ENCODE measurements around the gene RRAS2. TPM values are rescaled to one million over a fixed set of nuclear protein-coding genes. Genes with fewer than 3 reads are reported as not detected.

The RRAS2 gene
- total RNA-seq, 1 donor from 2014 or later = 150 TPM

DNA sequence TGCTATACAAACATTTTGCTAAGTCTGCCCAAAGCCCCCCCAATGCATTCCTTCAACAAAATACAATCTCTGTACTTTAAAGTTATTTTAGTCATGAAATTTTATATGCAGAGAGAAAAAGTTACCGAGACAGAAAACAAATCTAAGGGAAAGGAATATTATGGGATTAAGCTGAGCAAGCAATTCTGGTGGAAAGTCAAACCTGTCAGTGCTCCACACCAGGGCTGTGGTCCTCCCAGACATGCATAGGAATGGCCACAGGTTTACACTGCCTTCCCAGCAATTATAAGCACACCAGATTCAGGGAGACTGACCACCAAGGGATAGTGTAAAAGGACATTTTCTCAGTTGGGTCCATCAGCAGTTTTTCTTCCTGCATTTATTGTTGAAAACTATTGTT, 92.4 kb downstream of the RRAS2 start:
- Histone ChIP-seq H2AFZ (ENCODE audit: low read depth, low read length) (no peak overlapping the region), H3K9ac (ENCODE audit: low read length) (no peak overlapping the region), H3K4me3 (ENCODE audit: insufficient read depth, low read depth, low read length) (no peak overlapping the region), H3K27ac (ENCODE audit: low read depth, low read length) (no peak overlapping the region), H3K9me3 (ENCODE audit: insufficient read depth, low read depth, low read length) (no peaks in the 10 kb centered on the region), H3K27me3 (ENCODE audit: insufficient read depth, low read length) (no peaks in the 10 kb centered on the region), H4K20me1 (ENCODE audit: insufficient read depth, low read length) (no peaks in the 10 kb centered on the region), H3K79me2 (ENCODE audit: insufficient read depth, low read length) (no peaks in the 10 kb centered on the region), H3K4me2 (ENCODE audit: low read length) (no peak overlapping the region), H3K4me1 (ENCODE audit: insufficient read depth, low read length) (no peaks in the 10 kb centered on the region), H3K36me3 (ENCODE audit: insufficient read depth, low read length) (no peaks in the 10 kb centered on the region)
- Mint-ChIP-seq H3K36me3 (ENCODE audit: low read depth, unreplicated experiment) (peaks cover 34% of the 10 kb centered on the region), H3K4me3 (ENCODE audit: unreplicated experiment) (no peak overlapping the region), H3K27me3 (ENCODE audit: low read depth, unreplicated experiment) (no peaks in the 10 kb centered on the region), H3K9me3 (ENCODE audit: unreplicated experiment) (peaks cover 4% of the 10 kb centered on the region), H3K27ac (ENCODE audit: unreplicated experiment) (no peak overlapping the region), H3K4me1 (ENCODE audit: low read depth, unreplicated experiment) (no peaks in the 10 kb centered on the region)
- DNase-seq (ENCODE audit: low read depth) (no peak), FAIRE-seq (no peak)
- no peak for TF ChIP-seq EZH2 (IDR thresholded peaks at IDR 0.05; ENCODE audit: insufficient read depth, low read length)
- TF ChIP-seq, protein P1, sequence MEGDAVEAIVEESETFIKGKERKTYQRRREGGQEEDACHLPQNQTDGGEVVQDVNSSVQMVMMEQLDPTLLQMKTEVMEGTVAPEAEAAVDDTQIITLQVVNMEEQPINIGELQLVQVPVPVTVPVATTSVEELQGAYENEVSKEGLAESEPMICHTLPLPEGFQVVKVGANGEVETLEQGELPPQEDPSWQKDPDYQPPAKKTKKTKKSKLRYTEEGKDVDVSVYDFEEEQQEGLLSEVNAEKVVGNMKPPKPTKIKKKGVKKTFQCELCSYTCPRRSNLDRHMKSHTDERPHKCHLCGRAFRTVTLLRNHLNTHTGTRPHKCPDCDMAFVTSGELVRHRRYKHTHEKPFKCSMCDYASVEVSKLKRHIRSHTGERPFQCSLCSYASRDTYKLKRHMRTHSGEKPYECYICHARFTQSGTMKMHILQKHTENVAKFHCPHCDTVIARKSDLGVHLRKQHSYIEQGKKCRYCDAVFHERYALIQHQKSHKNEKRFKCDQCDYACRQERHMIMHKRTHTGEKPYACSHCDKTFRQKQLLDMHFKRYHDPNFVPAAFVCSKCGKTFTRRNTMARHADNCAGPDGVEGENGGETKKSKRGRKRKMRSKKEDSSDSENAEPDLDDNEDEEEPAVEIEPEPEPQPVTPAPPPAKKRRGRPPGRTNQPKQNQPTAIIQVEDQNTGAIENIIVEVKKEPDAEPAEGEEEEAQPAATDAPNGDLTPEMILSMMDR (IDR thresholded peaks at IDR 0.05; ENCODE audit: insufficient read depth, low read depth, low read length) = no peak

DNA sequence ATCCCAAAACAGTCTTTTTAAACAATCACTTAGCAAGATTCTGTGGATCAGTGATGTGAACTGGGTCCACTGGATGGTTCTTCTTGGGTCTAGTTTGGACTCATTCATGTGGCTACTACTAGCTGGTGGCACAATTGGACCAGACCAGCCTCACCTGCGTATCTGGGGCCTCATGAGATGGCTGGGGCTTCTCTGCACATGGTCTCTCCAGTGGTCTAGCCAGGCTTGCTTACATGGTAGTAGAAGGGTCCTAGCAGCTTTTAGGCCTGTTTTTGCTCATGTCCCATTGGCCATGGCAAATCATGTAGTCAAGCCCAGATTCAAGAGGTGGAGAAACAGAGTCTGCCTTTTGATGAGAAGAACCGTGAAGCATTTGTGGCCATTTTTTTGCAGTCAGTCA, 94.0 kb downstream of the RRAS2 start:
- Histone ChIP-seq H3K27me3 (ENCODE audit: insufficient read depth, low read length) (no peaks in the 10 kb centered on the region), H3K36me3 (ENCODE audit: insufficient read depth, low read length) (no peaks in the 10 kb centered on the region), H3K4me1 (ENCODE audit: insufficient read depth, low read length) (no peaks in the 10 kb centered on the region), H3K9ac (ENCODE audit: low read length) (no peak overlapping the region), H4K20me1 (ENCODE audit: insufficient read depth, low read length) (no peaks in the 10 kb centered on the region), H3K4me2 (ENCODE audit: low read length) (no peak overlapping the region), H3K4me3 (ENCODE audit: insufficient read depth, low read depth, low read length) (no peak overlapping the region), H2AFZ (ENCODE audit: low read depth, low read length) (no peak overlapping the region), H3K27ac (ENCODE audit: low read depth, low read length) (no peak overlapping the region), H3K79me2 (ENCODE audit: insufficient read depth, low read length) (no peaks in the 10 kb centered on the region), H3K9me3 (ENCODE audit: insufficient read depth, low read depth, low read length) (no peaks in the 10 kb centered on the region)
- no peak for TF ChIP-seq EZH2 (IDR thresholded peaks at IDR 0.05; ENCODE audit: insufficient read depth, low read length)
- TF ChIP-seq, protein P1 (IDR thresholded peaks at IDR 0.05; ENCODE audit: insufficient read depth, low read depth, low read length) = no peak
- H3K27ac Mint-ChIP-seq (ENCODE audit: unreplicated experiment) = no peak overlapping the region
- H3K27me3 Mint-ChIP-seq (ENCODE audit: low read depth, unreplicated experiment) = no peaks in the 10 kb centered on the region
- peaks cover 2% of the 10 kb centered on the region for H3K9me3 Mint-ChIP-seq (ENCODE audit: unreplicated experiment)
- H3K4me3 Mint-ChIP-seq (ENCODE audit: unreplicated experiment) = no peak overlapping the region
- H3K4me1 Mint-ChIP-seq (ENCODE audit: low read depth, unreplicated experiment) = peaks cover 3% of the 10 kb centered on the region
- peaks cover 33% of the 10 kb centered on the region for H3K36me3 Mint-ChIP-seq (ENCODE audit: low read depth, unreplicated experiment)
- DNase-seq (ENCODE audit: low read depth) (no peak), FAIRE-seq (no peak)

DNA sequence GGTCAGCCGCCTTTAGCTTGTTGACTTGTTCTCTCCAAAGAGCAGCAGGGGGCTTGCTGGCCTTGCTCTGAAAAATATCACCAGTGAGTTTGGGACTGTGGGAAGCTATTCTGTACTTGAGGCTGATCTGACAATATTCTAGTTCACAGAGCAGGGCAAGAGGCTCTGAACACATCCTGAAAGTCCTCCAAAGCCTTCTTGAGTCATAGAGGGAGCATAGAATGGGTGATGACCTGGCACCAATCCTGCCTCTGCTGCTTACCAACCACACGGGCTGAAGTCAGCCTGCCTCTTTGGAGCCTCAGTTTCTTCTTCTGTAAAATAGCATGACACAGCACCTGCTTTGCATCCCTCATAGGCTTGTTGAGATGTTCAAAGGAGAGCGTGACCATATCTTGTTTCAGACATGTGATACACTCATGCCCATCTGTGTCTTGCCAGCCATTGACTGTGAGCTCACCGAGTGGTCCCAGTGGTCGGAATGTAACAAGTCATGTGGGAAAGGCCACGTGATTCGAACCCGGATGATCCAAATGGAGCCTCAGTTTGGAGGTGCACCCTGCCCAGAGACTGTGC, 96.6 kb downstream of the RRAS2 start:
- no peak for FAIRE-seq
- peaks cover 24% of the 10 kb centered on the region for H3K36me3 Mint-ChIP-seq (ENCODE audit: low read depth, unreplicated experiment)
- no peak for DNase-seq (ENCODE audit: low read depth)
- H3K4me2 ChIP-seq (ENCODE audit: low read length) = no peak overlapping the region
- peaks cover 2% of the 10 kb centered on the region for H3K9me3 Mint-ChIP-seq (ENCODE audit: unreplicated experiment)
- no peak overlapping the region for H3K27ac Mint-ChIP-seq (ENCODE audit: unreplicated experiment)
- TF ChIP-seq, protein P1 (IDR thresholded peaks at IDR 0.05; ENCODE audit: insufficient read depth, low read depth, low read length) = no peak
- no peak for TF ChIP-seq EZH2 (IDR thresholded peaks at IDR 0.05; ENCODE audit: insufficient read depth, low read length)
- H3K27me3 Mint-ChIP-seq (ENCODE audit: low read depth, unreplicated experiment) = no peaks in the 10 kb centered on the region
- H3K4me3 ChIP-seq (ENCODE audit: insufficient read depth, low read depth, low read length) = no peak overlapping the region
- no peaks in the 10 kb centered on the region for H3K27me3 ChIP-seq (ENCODE audit: insufficient read depth, low read length)
- H2AFZ ChIP-seq (ENCODE audit: low read depth, low read length) = no peak overlapping the region
- no peak overlapping the region for H3K9ac ChIP-seq (ENCODE audit: low read length)
- H3K4me3 Mint-ChIP-seq (ENCODE audit: unreplicated experiment) = no peak overlapping the region
- no peaks in the 10 kb centered on the region for H3K4me1 ChIP-seq (ENCODE audit: insufficient read depth, low read length)
- H3K79me2 ChIP-seq (ENCODE audit: insufficient read depth, low read length) = no peaks in the 10 kb centered on the region
- H3K4me1 Mint-ChIP-seq (ENCODE audit: low read depth, unreplicated experiment) = peaks cover 12% of the 10 kb centered on the region
- H3K9me3 ChIP-seq (ENCODE audit: insufficient read depth, low read depth, low read length) = no peaks in the 10 kb centered on the region
- no peaks in the 10 kb centered on the region for H3K36me3 ChIP-seq (ENCODE audit: insufficient read depth, low read length)
- no peak overlapping the region for H3K27ac ChIP-seq (ENCODE audit: low read depth, low read length)
- H4K20me1 ChIP-seq (ENCODE audit: insufficient read depth, low read length) = no peaks in the 10 kb centered on the region

All from astrocyte (in vitro differentiated cells and primary cell).